PC-9 (cell line): ENCODE measurements around the gene CDC73. TPM values are rescaled to one million over a fixed set of nuclear protein-coding genes. Genes with fewer than 3 reads are reported as not detected.
"Not testable (repeated sequence)": the region's sequence is repeated elsewhere in the genome, so short reads cannot be mapped to it uniquely, and the experiment has no call there.

ENCODE experiments used
- BruUV-seq: library from RNA; stranded (reverse); fragments of 400-500 nt; replicated peaks from 2 replicates; lab custom pipeline; 2021; lab: Mats Ljungman, UMichigan
- CTCF ChIA-PET: fragments of 300-600 bp; sonication (Branson Sonifier 250); formaldehyde crosslinking; loops from one replicate; lab custom pipeline; 2022; ENCODE audit warnings: antibody characterized with exemption; lab: Charles Lee
- POLR2A ChIA-PET: fragments of 300-600 bp; sonication (Branson Sonifier 250); formaldehyde crosslinking; loops from one replicate; lab custom pipeline; 2022; ENCODE audit warnings: antibody characterized with exemption; ENCODE audit not compliant: unreplicated experiment; lab: Charles Lee
- DNase-seq, 2 experiments: peaks; one replicate each; pipeline versions ENCODE4 v3.0.0 to v3.0.0-alpha.2; 2015 to 2022; ENCODE audit warnings: mixed read lengths in 1 of 2
- H2AFZ ChIP-seq: fragments of 200-600 bp; sonication (generic); 2 replicates; pipeline ENCODE4 v1.8.1; 2017; ENCODE audit warnings: antibody characterized with exemption
- H3F3A ChIP-seq: fragments of 200-600 bp; sonication (generic); 2 replicates; pipeline ENCODE4 v1.8.1; 2017; ENCODE audit warnings: antibody characterized with exemption, mild to moderate bottlenecking, low read depth; ENCODE audit not compliant: insufficient read depth
- H3K27ac ChIP-seq: fragments of 200-600 bp; sonication (generic); 2 replicates; pipeline ENCODE4 v1.6.1; 2016; ENCODE audit warnings: mixed run types
- H3K27me3 ChIP-seq: fragments of 200-600 bp; sonication (generic); 2 replicates; pipeline ENCODE4 v1.6.1; 2016; ENCODE audit warnings: low read depth, mixed run types; ENCODE audit not compliant: insufficient read depth
- H3K36me3 ChIP-seq: fragments of 200-600 bp; sonication (generic); 2 replicates; pipeline ENCODE4 v1.6.1; 2016; ENCODE audit warnings: low read depth, mixed run types
- H3K4me1 ChIP-seq: fragments of 200-600 bp; sonication (generic); replicated peaks from 2 replicates; pipeline ENCODE4 v1.6.1; 2016; ENCODE audit warnings: mixed run types; ENCODE audit not compliant: insufficient read depth
- H3K4me2 ChIP-seq: fragments of 200-600 bp; sonication (generic); 2 replicates; pipeline ENCODE4 v1.6.1; 2017; ENCODE audit warnings: mixed run types
- H3K4me3 ChIP-seq: fragments of 200-600 bp; sonication (generic); 2 replicates; pipeline ENCODE4 v1.6.1; 2016; ENCODE audit warnings: mixed run types
- H3K79me2 ChIP-seq: fragments of 200-600 bp; sonication (generic); 2 replicates; pipeline ENCODE4 v1.6.1; 2017; ENCODE audit warnings: low read depth, mixed run types
- H3K9me2 ChIP-seq: fragments of 200-600 bp; sonication (generic); 2 replicates; pipeline ENCODE4 v1.8.1; 2017; ENCODE audit warnings: mild to moderate bottlenecking; ENCODE audit not compliant: insufficient read depth
- H3K9me3 ChIP-seq: fragments of 200-600 bp; sonication (generic); 2 replicates; pipeline ENCODE4 v1.8.1; 2016; ENCODE audit warnings: low read depth; ENCODE audit not compliant: insufficient read depth
- H4K20me1 ChIP-seq: fragments of 200-600 bp; sonication (generic); 2 replicates; pipeline ENCODE4 v1.8.1; 2017; ENCODE audit not compliant: insufficient read depth
- CTCF ChIP-seq: fragments of 200-600 bp; sonication (generic); conservative IDR thresholded peaks from 2 replicates; pipeline ENCODE4 v1.6.1; 2017; ENCODE audit warnings: mixed run types, antibody characterized with exemption, mild to moderate bottlenecking, moderate library complexity
- EZH2 ChIP-seq: fragments of 200-600 bp; sonication (generic); IDR thresholded peaks from 2 replicates; pipeline ENCODE4 v1.8.0; 2017; ENCODE audit warnings: antibody characterized with exemption, low read depth
- intact Hi-C: fragments of 100-400 bp; cut with micrococcal nuclease; formaldehyde crosslinking; loops from one replicate; pipeline ENCODE4 v1.10.0; 2022; ENCODE audit not compliant: unreplicated experiment
- total RNA-seq: library from RNA; stranded (reverse); gene quantifications from 2 replicates; pipeline ENCODE4 v1.2.3, GENCODE V29; 2021

Gene CDC73
- total RNA-seq, 1 experiment from 2014 or later = 39.6 TPM

GRCh38 chr1:193284219-193284618 lies 162.4 kb downstream of the CDC73 start:
- H3K36me3 ChIP-seq = no peaks in the 10 kb centered on the region
- DNase-seq = no peak
- POLR2A ChIA-PET = no interaction called here
- no peak overlapping the region for H3K4me2 ChIP-seq
- H3K79me2 ChIP-seq = no peaks in the 10 kb centered on the region
- no peaks in the 10 kb centered on the region for H4K20me1 ChIP-seq
- no peaks in the 10 kb centered on the region for H3K9me3 ChIP-seq
- no peaks in the 10 kb centered on the region for H3K4me1 ChIP-seq
- no peak overlapping the region for H3K4me3 ChIP-seq
- intact Hi-C loops = no loop called here
- H2AFZ ChIP-seq = no peak overlapping the region
- no peak overlapping the region for H3K27ac ChIP-seq
- no peaks in the 10 kb centered on the region for H3K27me3 ChIP-seq
- TF ChIP-seq EZH2 = no peak
- no peak for TF ChIP-seq CTCF
- no TSS peak for BruUV-seq
- no peaks in the 10 kb centered on the region for H3K9me2 ChIP-seq
- H3F3A ChIP-seq = no peaks in the 10 kb centered on the region
- CTCF ChIA-PET = no interaction called here

DNA sequence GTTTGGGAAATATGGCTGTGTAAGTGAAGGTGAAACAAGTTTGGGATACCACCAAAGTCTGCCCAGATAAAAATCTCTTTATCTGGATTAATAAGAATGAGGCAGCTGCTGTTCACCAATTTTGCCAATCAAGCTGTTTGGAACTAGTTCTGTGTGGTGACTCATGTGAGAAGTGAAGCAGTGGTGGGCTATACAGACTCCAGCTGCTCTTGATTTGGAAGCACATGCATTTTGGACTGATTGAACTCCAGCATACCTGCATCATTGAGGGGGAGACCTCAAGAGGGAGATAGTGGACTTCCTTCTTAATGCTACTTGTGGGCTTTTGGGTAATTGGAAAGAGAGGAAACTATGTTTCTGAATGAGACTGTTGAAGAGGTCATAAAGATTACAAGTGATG lies 163.8 kb downstream of the CDC73 start:
- Histone ChIP-seq H3K9me2 (no peaks in the 10 kb centered on the region), H4K20me1 (no peaks in the 10 kb centered on the region), H3K4me1 (no peaks in the 10 kb centered on the region), H3K27me3 (no peaks in the 10 kb centered on the region), H3F3A (no peaks in the 10 kb centered on the region), H3K4me2 (no peak overlapping the region), H3K79me2 (no peaks in the 10 kb centered on the region), H3K9me3 (no peaks in the 10 kb centered on the region), H3K4me3 (no peak overlapping the region), H2AFZ (no peak overlapping the region), H3K36me3 (no peaks in the 10 kb centered on the region), H3K27ac (no peak overlapping the region)
- intact Hi-C loops = no loop called here
- ChIA-PET POLR2A (no interaction called here), CTCF (no interaction called here)
- no TSS peak for BruUV-seq
- DNase-seq = no peak
- TF ChIP-seq CTCF = no peak
- no peak for TF ChIP-seq EZH2

DNA sequence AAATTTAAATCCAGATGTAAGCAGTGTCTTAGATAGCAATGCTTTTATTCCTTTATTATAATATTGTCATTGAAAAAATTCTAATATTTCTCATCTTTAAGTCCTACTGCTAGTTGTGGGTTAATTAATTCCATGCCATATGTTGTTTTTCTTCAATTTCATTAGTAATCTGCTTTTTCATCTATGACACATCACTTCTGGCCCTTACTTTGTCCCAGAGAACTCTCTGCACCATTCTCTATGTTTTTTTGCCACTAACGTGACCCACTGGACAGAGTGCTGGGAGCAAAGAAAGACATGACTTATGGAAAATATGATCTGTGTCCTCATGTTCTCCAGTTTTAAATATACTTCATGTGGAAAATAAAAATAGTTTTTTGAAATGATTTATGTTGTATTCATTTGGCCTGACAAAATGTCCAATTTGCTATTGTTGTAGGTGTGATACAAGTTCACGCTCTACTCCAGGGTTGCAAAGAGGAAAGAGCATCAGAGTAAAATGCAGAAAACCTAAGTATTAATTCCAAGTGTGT lies 166.8 kb downstream of the CDC73 start:
- intact Hi-C loops, H3F3A ChIP-seq: not testable (repeated sequence)

GRCh38 chr1:193293726-193294125 lies 171.9 kb downstream of the CDC73 start:
- intact Hi-C loops = no loop called here
- H2AFZ ChIP-seq = no peak overlapping the region
- no peaks in the 10 kb centered on the region for H4K20me1 ChIP-seq
- H3K9me2 ChIP-seq = no peaks in the 10 kb centered on the region
- H3K36me3 ChIP-seq = no peaks in the 10 kb centered on the region
- ChIA-PET POLR2A (no interaction called here), CTCF (no interaction called here)
- no TSS peak for BruUV-seq
- no peak overlapping the region for H3K27ac ChIP-seq
- no peak for DNase-seq
- no peaks in the 10 kb centered on the region for H3K79me2 ChIP-seq
- H3K4me1 ChIP-seq = no peaks in the 10 kb centered on the region
- no peaks in the 10 kb centered on the region for H3F3A ChIP-seq
- H3K4me2 ChIP-seq = no peak overlapping the region
- no peaks in the 10 kb centered on the region for H3K27me3 ChIP-seq
- H3K4me3 ChIP-seq = no peak overlapping the region
- TF ChIP-seq CTCF = no peak
- no peak for TF ChIP-seq EZH2
- H3K9me3 ChIP-seq = no peaks in the 10 kb centered on the region

More for the DNA sequence above, 166.8 kb downstream of the CDC73 start:
- H3K4me1 ChIP-seq, H4K20me1 ChIP-seq, H3K9me2 ChIP-seq, H3K27me3 ChIP-seq, H3K27ac ChIP-seq, H3K4me3 ChIP-seq, BruUV-seq, H3K4me2 ChIP-seq, POLR2A ChIA-PET, DNase-seq, H2AFZ ChIP-seq, CTCF ChIA-PET, H3K9me3 ChIP-seq, H3K79me2 ChIP-seq, H3K36me3 ChIP-seq: not testable (repeated sequence)
